Smooth muscle cell (in vitro differentiated cells): ENCODE data around the gene IFRD2. TPM values are rescaled to one million over a fixed set of nuclear protein-coding genes. Genes with fewer than 3 reads are reported as not detected.

Experiments
- DNase-seq: peaks from one replicate; lab custom pipeline; 2025; ENCODE audit not compliant: unreplicated experiment; lab: John Stamatoyannopoulos, UW
- H2AFZ ChIP-seq: fragments of 200-600 bp; sonication (generic); 2 replicates; pipeline ENCODE4 v1.6.0; 2016; ENCODE audit warnings: antibody characterized with exemption, low read depth, mild to moderate bottlenecking
- H3F3A ChIP-seq: fragments of 200-600 bp; sonication (generic); 2 replicates; pipeline ENCODE4 v1.6.0; 2017; ENCODE audit warnings: antibody characterized with exemption, low read depth
- H3K27ac ChIP-seq: fragments of 200-600 bp; sonication (generic); 2 replicates; pipeline ENCODE4 v1.5.1; 2016; ENCODE audit warnings: low read depth, mild to moderate bottlenecking
- H3K27me3 ChIP-seq: fragments of 200-600 bp; sonication (generic); 2 replicates; pipeline ENCODE4 v1.6.1; 2016; ENCODE audit warnings: low read depth, mild to moderate bottlenecking
- H3K36me3 ChIP-seq: fragments of 200-600 bp; sonication (generic); 2 replicates; pipeline ENCODE4 v1.5.1; 2016; ENCODE audit warnings: low read depth
- H3K4me1 ChIP-seq: fragments of 200-600 bp; sonication (generic); 2 replicates; pipeline ENCODE4 v1.5.1; 2016; ENCODE audit warnings: low read depth
- H3K4me2 ChIP-seq: fragments of 200-600 bp; sonication (generic); 2 replicates; pipeline ENCODE4 v1.6.0; 2016; ENCODE audit warnings: mild to moderate bottlenecking
- H3K4me3 ChIP-seq: fragments of 200-600 bp; sonication (generic); 2 replicates; pipeline ENCODE4 v1.5.1; 2016; ENCODE audit warnings: mild to moderate bottlenecking
- H3K79me2 ChIP-seq: fragments of 200-600 bp; sonication (generic); 2 replicates; pipeline ENCODE4 v1.6.0; 2016; ENCODE audit warnings: low read depth, mild to moderate bottlenecking
- H3K9ac ChIP-seq: fragments of 200-600 bp; sonication (generic); 2 replicates; pipeline ENCODE4 v1.6.0; 2016; ENCODE audit warnings: low read depth
- H3K9me3 ChIP-seq: fragments of 200-600 bp; sonication (generic); replicated peaks from 2 replicates; pipeline ENCODE4 v1.5.1; 2016; ENCODE audit warnings: low read depth
- H4K20me1 ChIP-seq: fragments of 200-600 bp; sonication (generic); 2 replicates; pipeline ENCODE4 v1.6.0; 2016; ENCODE audit warnings: low read depth
- WGBS: methylation state at CpG from one replicate; pipeline ENCODE4 v1.1.7; 2016; ENCODE audit warnings: low lambda C conversion rate; 5-methylcytosine and 5-hydroxymethylcytosine counted together
- polyA plus RNA-seq: library from polyadenylated mRNA; unstranded; fragments of >200 nt; fragmentation: Nextera tagmentation; extraction: Ambion mirVana; gene quantifications from 2 replicates; pipeline ENCODE4 v1.2.1, GENCODE V29; 2016
- total RNA-seq: library from RNA; depleted of rRNA; stranded (reverse); fragments of >200 nt; gene quantifications from 2 replicates; pipeline ENCODE4 v1.2.3, GENCODE V29; 2014
- TF ChIP-seq, protein P1 (sequence below): fragments of 200-600 bp; sonication (generic); IDR thresholded peaks from 2 replicates; pipeline ENCODE4 v1.5.1; 2017; ENCODE audit warnings: borderline replicate concordance, mild to moderate bottlenecking, antibody characterized with exemption; ENCODE audit not compliant: insufficient read depth, poor library complexity, severe bottlenecking

The IFRD2 gene
- total and polyA plus RNA-seq, 2 experiments from 2014 or later, result 20.8 to 59.3 TPM

DNA sequence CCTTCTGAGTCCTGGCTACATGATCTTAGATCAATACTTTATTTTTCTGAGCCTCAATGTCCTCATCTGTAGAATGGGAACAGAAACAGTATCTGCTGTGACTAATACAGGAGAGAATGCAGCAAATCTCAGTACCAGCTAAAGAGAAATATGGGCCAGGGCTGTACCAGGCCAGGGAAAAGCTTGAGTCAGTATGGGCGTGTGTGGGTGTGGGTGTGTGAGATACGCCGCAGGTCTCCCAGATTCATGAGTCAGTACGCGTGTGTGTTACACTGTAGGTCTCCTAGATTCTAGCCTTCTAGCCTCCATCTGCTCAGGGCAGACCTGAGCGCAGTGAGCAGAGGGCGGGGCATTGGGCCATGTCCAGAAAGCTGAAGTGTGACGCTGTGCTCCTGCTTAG lies 41.0 kb downstream of the IFRD2 start:
- H4K20me1 ChIP-seq, result peaks cover 91% of the 10 kb centered on the region
- 63% methylated on average over 8 of the region's 8 CpGs for WGBS
- H3F3A ChIP-seq, result no peaks in the 10 kb centered on the region
- no peak overlapping the region for H3K4me2 ChIP-seq
- peak overlapping the region; percentile 12 for H3K27ac ChIP-seq
- H3K9ac ChIP-seq, result no peak overlapping the region
- DNase-seq, result no peak
- H3K27me3 ChIP-seq, result no peaks in the 10 kb centered on the region
- peaks cover 12% of the 10 kb centered on the region for H3K4me1 ChIP-seq
- no peak overlapping the region for H2AFZ ChIP-seq
- H3K4me3 ChIP-seq, result no peak overlapping the region
- no peaks in the 10 kb centered on the region for H3K9me3 ChIP-seq
- H3K79me2 ChIP-seq, result peaks cover 72% of the 10 kb centered on the region
- no peaks in the 10 kb centered on the region for H3K36me3 ChIP-seq
- TF ChIP-seq, protein P1, sequence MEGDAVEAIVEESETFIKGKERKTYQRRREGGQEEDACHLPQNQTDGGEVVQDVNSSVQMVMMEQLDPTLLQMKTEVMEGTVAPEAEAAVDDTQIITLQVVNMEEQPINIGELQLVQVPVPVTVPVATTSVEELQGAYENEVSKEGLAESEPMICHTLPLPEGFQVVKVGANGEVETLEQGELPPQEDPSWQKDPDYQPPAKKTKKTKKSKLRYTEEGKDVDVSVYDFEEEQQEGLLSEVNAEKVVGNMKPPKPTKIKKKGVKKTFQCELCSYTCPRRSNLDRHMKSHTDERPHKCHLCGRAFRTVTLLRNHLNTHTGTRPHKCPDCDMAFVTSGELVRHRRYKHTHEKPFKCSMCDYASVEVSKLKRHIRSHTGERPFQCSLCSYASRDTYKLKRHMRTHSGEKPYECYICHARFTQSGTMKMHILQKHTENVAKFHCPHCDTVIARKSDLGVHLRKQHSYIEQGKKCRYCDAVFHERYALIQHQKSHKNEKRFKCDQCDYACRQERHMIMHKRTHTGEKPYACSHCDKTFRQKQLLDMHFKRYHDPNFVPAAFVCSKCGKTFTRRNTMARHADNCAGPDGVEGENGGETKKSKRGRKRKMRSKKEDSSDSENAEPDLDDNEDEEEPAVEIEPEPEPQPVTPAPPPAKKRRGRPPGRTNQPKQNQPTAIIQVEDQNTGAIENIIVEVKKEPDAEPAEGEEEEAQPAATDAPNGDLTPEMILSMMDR, result no peak

DNA sequence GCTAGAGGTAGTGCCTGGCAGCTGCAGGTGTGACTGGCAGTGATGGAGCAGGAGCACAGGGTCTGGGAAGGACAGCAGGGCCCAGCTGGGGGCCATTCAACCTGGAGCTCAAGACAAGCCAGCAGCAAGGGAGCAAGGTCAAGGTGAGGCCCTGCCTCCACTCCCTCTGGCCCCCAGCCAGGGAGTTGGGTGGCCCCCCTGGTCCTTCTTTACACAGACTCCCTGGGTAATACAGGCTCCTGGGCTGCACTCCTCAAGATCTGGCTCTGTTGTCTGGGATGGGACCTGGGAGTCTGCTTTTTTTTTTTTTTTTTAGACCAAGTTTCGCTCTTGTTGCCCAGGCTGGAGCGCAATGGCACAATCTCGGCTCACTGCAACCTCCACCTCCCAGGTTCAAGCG lies 41.7 kb downstream of the IFRD2 start:
- Histone ChIP-seq H3K27ac (no peak overlapping the region), H4K20me1 (peaks cover 86% of the 10 kb centered on the region), H3K4me1 (peaks cover 18% of the 10 kb centered on the region), H3K9me3 (no peaks in the 10 kb centered on the region), H3K27me3 (no peaks in the 10 kb centered on the region), H3F3A (peaks cover under 1% of the 10 kb centered on the region), H2AFZ (no peak overlapping the region), H3K36me3 (no peaks in the 10 kb centered on the region), H3K9ac (no peak overlapping the region), H3K4me3 (no peak overlapping the region), H3K79me2 (peaks cover 78% of the 10 kb centered on the region), H3K4me2 (no peak overlapping the region)
- WGBS, result 100% methylated on average over 4 of the region's 4 CpGs
- DNase-seq, result no peak
- TF ChIP-seq, protein P1, result no peak

DNA sequence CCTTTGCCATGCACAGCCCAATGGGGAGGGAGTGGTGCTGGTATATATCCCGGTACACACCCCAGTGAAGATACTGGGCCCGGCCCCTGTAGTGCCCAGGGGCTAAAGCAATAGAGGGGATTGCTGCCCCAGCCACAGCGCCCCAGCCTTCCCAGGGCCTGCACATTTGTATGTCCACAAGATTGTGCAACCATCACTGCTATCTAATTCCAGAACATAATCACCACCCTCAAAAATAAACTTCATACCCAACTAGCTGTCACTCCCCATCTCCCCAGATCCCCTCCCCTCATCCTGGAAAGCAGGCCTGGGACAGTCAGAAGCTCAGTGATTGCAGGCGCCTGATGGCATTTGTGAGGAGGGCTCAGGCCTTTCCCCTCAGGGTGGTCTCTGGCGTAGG lies 42.8 kb downstream of the IFRD2 start:
- Histone ChIP-seq H3K4me1 (peaks cover 23% of the 10 kb centered on the region), H2AFZ (no peak overlapping the region), H3K9me3 (no peaks in the 10 kb centered on the region), H3K79me2 (peaks cover 89% of the 10 kb centered on the region), H3K27ac (peak overlapping the region; percentile 93), H3F3A (peaks cover 10% of the 10 kb centered on the region), H3K27me3 (no peaks in the 10 kb centered on the region), H3K9ac (no peak overlapping the region), H3K4me3 (no peak overlapping the region), H3K36me3 (no peaks in the 10 kb centered on the region), H4K20me1 (peaks cover 80% of the 10 kb centered on the region), H3K4me2 (no peak overlapping the region)
- DNase-seq, result no peak
- 88% methylated on average over 4 of the region's 5 CpGs for WGBS
- TF ChIP-seq, protein P1, result no peak

DNA sequence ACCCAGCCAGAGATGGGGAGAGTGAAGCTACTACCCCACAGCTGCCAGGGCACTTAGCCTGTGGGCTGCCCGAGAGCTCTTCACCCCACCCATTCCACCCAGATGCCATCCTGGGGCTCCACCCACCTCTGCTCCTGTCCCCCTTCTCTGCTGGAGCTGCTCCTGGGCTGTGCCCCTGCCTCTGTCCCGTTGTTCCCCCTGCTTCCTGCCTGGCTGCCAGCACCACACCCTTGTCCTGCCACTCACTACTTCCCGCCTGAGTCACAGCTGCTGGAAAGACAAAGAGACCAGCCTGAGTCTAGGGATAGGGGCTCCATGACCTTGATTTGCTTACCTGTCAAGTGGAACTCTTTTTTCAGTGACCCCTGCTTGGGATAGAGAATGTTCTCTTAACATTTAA lies 43.8 kb downstream of the IFRD2 start:
- 65% methylated on average over 3 of the region's 3 CpGs for WGBS
- H3K9me3 ChIP-seq, result no peaks in the 10 kb centered on the region
- H3F3A ChIP-seq, result peaks cover 18% of the 10 kb centered on the region
- H3K27ac ChIP-seq, result peak overlapping the region; percentile 93
- H3K4me1 ChIP-seq, result peaks cover 23% of the 10 kb centered on the region
- peaks cover 78% of the 10 kb centered on the region for H4K20me1 ChIP-seq
- H3K27me3 ChIP-seq, result no peaks in the 10 kb centered on the region
- no peak overlapping the region for H2AFZ ChIP-seq
- no peak overlapping the region for H3K9ac ChIP-seq
- no peaks in the 10 kb centered on the region for H3K36me3 ChIP-seq
- peaks cover 92% of the 10 kb centered on the region for H3K79me2 ChIP-seq
- no peak for DNase-seq
- H3K4me3 ChIP-seq, result no peak overlapping the region
- peak overlapping the region; percentile 18 for H3K4me2 ChIP-seq
- TF ChIP-seq, protein P1, result no peak
